ENCODE measurements around the gene TMEM234. TPM values are rescaled to one million over a fixed set of nuclear protein-coding genes. Genes with fewer than 3 reads are reported as not detected.

The TMEM234 gene
- total and polyA plus RNA-seq, 8 donors = 6.2 to 23.5 (median 8.7) TPM

DNA sequence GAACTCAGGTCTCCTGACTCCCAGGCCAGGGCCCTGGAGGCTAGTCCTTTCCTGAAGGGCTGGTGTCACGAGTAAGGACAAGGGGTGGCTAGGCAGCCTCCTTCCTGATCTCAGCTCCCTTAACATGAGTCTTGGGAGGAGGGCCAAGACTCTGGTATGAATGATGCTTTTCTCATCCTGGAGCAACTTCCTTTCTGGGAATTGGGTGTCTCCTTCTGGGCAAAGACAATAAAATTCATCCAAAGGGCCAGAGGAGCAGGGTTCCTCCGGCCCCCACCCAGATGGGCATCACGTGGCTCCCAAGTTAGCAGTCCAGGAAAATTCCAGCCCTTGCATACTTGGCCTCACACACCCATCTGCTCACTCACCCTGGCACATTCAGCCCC lies 24.7 kb upstream of the TMEM234 start, which contains the start of gene FAM167B:
Gene FAM167B, plus strand, starts transcription at position 335 of the 386 bp plus-strand sequence. CDS start 200 bp downstream, outside the sequence.
- 80 to 84% methylated on average over 3 of the region's 3 CpGs for WGBS, 2 donors
- DNase-seq = no peak
- TF ChIP-seq, protein P1, sequence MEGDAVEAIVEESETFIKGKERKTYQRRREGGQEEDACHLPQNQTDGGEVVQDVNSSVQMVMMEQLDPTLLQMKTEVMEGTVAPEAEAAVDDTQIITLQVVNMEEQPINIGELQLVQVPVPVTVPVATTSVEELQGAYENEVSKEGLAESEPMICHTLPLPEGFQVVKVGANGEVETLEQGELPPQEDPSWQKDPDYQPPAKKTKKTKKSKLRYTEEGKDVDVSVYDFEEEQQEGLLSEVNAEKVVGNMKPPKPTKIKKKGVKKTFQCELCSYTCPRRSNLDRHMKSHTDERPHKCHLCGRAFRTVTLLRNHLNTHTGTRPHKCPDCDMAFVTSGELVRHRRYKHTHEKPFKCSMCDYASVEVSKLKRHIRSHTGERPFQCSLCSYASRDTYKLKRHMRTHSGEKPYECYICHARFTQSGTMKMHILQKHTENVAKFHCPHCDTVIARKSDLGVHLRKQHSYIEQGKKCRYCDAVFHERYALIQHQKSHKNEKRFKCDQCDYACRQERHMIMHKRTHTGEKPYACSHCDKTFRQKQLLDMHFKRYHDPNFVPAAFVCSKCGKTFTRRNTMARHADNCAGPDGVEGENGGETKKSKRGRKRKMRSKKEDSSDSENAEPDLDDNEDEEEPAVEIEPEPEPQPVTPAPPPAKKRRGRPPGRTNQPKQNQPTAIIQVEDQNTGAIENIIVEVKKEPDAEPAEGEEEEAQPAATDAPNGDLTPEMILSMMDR (IDR thresholded peaks at IDR 0.05) = no peak
- Histone ChIP-seq H3K27ac (peak within 1 kb of the TSS in 2 of 4 donors; percentile 24 to 41), H3K36me3 (no peaks in the 10 kb centered on the region), H3K4me1 (peaks cover 0 to 6% (median 0%) of the 10 kb centered on the region in 3 donors), H3K27me3 (no peaks in the 10 kb centered on the region), H3K4me3 (no peak within 1 kb of the TSS), H3K9me3 (no peaks in the 10 kb centered on the region)
- intact Hi-C loops (cut with DNase I) = no loop called here
- no peak for ATAC-seq
- FAIRE-seq = no peak

DNA sequence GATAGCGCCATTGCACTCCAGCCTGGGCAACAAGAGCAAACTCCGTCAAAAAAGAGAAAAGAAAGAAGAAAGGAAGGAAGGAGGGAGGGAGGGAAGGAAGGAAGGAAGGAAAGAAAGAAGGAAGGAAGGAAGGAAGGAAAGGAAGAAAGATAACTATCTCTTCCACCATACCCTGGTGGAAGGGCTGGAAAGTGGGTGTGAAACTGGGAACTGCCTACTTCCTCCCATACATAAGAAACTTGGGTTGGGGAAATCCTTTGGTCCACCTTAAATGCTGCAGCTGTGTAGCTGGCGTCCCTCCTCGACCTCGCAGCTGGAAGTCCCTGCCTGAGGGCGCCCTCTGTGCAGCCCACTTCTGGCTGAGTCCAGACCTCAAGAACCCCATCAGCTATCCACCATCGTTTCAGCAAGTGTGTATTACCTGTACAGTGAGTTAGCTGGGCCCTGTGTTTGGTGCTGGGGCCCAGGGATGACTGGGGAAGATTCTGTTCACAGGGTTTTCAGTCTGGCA lies 20.2 kb upstream of the TMEM234 start:
- ATAC-seq (no peak), FAIRE-seq (no peak), DNase-seq (no peak)
- Histone ChIP-seq H3K27me3 (no peaks in the 10 kb centered on the region), H3K9me3 (no peaks in the 10 kb centered on the region), H3K36me3 (no peaks in the 10 kb centered on the region), H3K4me3 (no peak overlapping the region), H3K4me1 (peaks cover 0 to 10% (median 0%) of the 10 kb centered on the region in 3 donors), H3K27ac (no peak overlapping the region)
- TF ChIP-seq, protein P1 (IDR thresholded peaks at IDR 0.05) = no peak
- 39 to 41% methylated on average over 7 of the region's 7 CpGs for WGBS, 2 donors
- intact Hi-C loops (cut with DNase I) = no loop called here

DNA sequence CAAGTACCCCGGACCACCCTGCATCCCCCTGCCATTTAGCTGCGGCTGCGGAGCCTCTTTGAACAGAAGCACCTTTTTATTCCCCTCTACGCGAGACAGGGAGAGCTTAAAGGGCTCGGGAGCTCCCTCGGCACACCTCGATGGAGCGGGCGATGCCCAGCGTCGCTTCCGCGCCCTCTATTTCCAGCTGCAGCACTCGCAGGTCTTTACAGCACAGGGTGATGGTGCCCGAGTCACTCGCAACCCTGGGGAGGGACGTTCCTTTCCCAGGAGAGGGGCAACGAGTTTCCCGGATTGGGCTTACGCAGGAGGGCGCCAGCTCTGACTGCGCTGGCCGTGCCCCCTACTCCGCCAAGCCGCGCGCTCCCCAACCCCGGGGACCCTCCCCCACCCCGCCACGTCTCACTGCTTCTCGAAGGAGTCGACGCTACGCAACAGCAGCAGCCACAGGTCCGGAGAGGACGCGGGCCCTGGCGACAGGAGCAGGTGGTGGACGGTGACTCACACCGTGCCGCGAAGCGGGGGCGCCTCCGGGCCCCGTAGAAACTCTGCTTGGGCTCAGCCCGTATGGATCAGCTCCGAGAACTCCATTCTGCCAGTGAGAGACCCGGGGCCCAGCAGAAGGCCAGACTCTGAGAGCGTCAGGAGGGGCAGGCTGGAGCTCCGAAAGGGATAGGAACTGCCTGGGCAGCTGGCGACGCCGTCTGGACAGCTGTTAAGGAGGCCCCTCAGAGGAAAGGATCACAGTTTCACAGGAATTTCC lies 19.0 kb upstream of the TMEM234 start:
- peaks cover 0 to 10% (median 0%) of the 10 kb centered on the region in 3 donors for H3K4me1 ChIP-seq
- FAIRE-seq = no peak
- no peaks in the 10 kb centered on the region for H3K27me3 ChIP-seq
- DNase-seq = peak; percentile 76 to 91 (median 84)
- TF ChIP-seq, protein P1 (IDR thresholded peaks at IDR 0.05) = no peak
- ATAC-seq = peak; percentile 63 to 83 (median 70)
- 0 to 1% methylated on average over 51 to 55 of the region's 55 CpGs for WGBS, 2 donors
- peak overlapping the region; percentile 84 to 94 (median 87) for H3K27ac ChIP-seq
- H3K4me3 ChIP-seq = peak overlapping the region; percentile 50 to 69 (median 62)
- no peaks in the 10 kb centered on the region for H3K9me3 ChIP-seq
- no peaks in the 10 kb centered on the region for H3K36me3 ChIP-seq
- intact Hi-C loops (cut with DNase I) = no loop called here

DNA sequence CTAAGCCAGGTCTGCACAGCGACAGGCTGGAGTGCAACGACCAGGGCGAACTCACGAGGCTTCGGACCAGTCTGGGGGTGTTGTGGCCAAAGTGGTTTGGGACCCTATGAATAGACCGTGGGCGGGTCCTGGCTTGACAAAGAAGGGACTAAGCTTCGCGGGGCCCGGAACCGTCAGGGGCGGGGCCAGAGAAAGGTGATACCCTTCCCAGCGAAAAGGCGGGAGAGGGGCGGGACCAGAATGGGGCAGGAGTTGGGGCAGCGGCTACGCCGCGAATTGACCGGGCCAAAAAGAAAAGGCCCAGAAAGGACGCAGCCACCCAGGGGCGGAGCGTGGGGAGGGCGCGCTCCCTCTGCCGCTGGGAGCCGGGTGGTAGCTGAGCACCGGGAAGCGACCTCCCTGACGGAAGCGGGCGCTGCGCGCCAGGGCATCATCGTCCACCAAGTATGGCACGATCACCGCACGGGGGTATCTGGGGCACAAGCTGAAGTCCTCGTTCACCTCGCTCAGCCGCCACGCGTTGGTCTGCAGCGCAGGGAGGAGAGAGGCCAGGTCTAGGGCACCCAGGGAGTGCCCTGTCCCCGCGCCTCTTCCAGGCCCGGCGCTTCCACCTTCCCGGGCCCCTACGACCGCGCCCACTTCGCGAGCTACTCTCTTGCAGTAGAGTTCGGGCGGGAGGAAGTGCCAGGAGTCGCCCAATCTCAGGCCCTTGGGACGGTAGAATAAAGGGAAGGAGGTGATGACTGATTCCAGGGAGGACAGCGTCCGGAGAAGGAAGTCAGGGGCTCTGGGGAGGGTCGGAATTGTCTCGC lies 18.2 kb upstream of the TMEM234 start:
- no peak for FAIRE-seq
- ATAC-seq = peak; percentile 87 to 90 (median 88)
- 1% methylated on average over 62 of the region's 62 CpGs for WGBS, 2 donors
- H3K36me3 ChIP-seq = no peaks in the 10 kb centered on the region
- intact Hi-C loops (cut with DNase I) = no loop called here
- no peaks in the 10 kb centered on the region for H3K27me3 ChIP-seq
- peak; percentile 91 to 95 (median 92) for DNase-seq
- TF ChIP-seq, protein P1 (IDR thresholded peaks at IDR 0.05) = peak in 1 of 4 donors; percentile 16
- H3K4me3 ChIP-seq = peak overlapping the region; percentile 50 to 69 (median 62)
- peaks cover 0 to 12% (median 0%) of the 10 kb centered on the region in 3 donors for H3K4me1 ChIP-seq
- no peaks in the 10 kb centered on the region for H3K9me3 ChIP-seq
- peak overlapping the region; percentile 84 to 94 (median 87) for H3K27ac ChIP-seq

All from pancreas (tissue), 10 donors.